ENCODE results near the gene KCNJ10.

Gene KCNJ10

DNA sequence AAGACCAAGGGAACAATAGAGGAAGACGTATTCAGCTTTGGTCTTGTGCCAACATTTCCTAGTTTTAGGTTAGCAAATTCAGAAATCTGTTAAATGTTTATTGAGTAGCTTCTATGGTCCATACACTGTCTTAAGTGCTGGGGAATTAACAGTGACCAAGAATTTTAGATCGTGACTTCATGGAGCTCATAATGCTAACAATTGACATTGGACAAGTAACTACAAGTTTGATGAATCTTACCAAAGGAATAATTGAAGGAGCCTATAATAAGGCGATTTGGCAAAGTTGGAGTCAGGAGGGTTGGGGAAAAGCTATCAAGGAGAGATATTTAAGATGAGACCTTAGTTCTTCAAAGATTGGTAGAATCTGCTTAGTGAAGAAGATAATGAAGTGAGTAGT lies 114.5 kb downstream of the KCNJ10 start:
- no peak for DNase-seq

DNA sequence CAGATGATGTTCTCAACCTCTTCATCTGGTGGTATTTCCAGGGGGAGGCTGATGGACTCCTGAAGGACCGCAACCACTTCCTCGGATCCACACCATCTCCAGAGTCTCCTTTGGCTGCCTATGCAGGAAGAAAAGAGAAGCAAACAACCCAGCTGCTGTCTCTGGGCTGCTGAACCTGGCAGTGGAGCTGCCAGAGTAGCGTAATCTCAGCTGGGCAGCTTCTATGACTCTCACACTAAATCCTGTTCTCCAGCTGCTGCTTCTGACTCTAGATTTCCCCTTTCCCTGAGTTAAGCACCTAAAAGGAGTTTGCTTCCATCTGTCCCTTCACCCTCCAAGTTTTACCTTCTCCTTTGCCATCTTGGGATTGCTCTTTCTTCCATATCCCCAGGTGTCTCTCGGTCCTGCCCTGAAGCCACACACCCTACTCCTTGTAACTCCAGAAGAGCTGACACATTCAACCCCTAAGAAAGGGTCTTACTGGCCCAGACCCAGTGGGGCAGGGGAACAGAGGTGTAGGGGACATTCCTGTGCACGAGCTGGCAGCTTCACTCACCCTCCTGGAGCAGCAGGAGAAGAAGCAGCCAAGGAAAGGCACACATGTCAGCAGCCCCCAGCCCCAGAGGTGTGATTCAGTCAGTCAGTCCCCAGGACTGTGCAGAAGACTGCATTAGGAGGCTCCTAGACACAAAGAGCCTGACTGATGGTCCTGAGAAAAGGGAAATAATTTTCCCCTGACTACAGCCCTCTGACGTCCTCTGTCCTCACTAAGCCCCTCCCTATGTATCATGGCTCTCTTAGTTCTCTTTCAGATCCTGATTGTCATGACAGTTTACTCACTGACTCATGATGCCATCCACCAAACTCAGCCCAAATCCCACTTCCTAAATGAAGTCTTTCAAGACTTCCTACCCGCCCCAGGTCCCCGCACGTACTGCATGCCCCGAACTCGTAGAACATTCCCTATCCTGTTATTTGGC lies 116.1 kb downstream of the KCNJ10 start, which contains the start of gene SLAMF9:
Gene SLAMF9, minus strand, starts transcription at position 702 of the 980 bp plus-strand sequence. Its CDS starts 100 bp downstream, at position 602.
- DNase-seq, result no peak

DNA sequence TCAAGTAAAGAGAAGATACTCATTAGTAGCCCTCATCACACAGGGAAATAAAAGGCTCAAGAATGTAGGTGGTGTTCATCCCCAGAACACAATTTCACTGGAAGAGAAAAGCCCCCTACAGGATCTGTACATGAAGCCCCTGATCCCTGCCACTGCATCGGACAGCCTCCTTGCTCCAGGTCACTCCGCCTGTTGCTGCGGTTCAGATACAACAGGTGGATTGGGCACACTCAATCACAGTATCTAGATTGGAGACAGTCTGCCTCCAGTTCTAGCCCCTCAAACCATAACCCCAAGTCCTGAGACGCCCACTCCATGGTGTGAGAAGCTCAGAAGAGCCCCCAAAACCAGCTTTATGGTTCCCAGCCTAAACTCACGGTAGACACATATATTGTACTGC lies 117.0 kb downstream of the KCNJ10 start:
- DNase-seq, result no peak

- DNase-seq, result no peak
Measured at GRCh38 chr1:159951551-159951950, 118.4 kb downstream of the KCNJ10 start.

DNA sequence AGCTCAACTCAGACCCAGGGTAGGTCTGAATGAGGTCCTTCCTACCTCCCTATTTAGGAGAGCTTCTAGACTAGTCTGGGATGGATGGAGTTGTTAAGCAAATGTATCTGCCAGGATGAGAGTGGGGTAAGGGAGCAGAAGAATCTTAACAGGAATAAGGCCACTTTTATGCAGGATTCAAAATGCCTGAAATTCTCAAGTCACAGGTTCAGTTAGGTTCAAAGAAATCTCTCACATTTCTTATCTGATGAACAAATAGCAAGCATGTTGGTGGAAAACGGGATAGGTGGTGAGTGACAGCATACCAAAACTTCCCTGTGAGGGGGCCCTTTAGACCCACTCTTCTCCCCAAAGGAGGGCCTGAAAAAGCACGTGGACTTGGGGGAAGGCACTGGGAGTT lies 118.9 kb downstream of the KCNJ10 start:
- DNase-seq, result no peak

- DNase-seq, result no peak
Measured at GRCh38 chr1:159949981-159950381, 120.0 kb downstream of the KCNJ10 start.

- DNase-seq, result no peak
Measured at GRCh38 chr1:159949123-159949522, 120.8 kb downstream of the KCNJ10 start.

All from NCI-H1092 (cell line).